Measurements from ENCODE around the gene PSMA8. TPM values are rescaled to one million over a fixed set of nuclear protein-coding genes. Genes with fewer than 3 reads are reported as not detected.
"Not testable (repeated sequence)": the region's sequence is repeated elsewhere in the genome, so short reads cannot be mapped to it uniquely, and the experiment has no call there.

PSMA8 gene
- total RNA-seq, 1 donor from 2014 or later: not detected

DNA sequence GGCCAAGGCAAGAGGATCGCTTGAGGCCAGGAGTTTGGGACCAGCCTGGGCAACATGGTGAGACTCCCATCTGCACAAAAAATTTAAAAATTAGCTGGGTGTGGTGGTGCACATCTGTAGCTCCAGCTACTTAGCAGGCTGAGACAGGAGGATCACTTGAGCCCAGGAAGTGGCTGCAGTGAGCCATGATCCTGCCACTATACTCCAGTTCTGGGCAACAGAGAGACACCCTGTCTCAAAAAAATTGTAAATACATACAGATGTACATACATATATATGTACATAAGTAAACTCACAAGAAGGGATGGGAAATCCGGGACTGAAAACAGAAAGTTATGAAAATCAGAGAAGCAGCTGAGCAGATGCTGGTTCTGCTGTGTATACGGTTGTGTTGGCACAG lies 62.9 kb downstream of the PSMA8 start:
- TF ChIP-seq CTCF (conservative IDR thresholded peaks at IDR 0.05; ENCODE audit: low read depth, low read length): no peak
- H3K4me3 ChIP-seq (ENCODE audit: low read depth, low read length): no peak overlapping the region
- no peak for DNase-seq (ENCODE audit: low read depth)

DNA sequence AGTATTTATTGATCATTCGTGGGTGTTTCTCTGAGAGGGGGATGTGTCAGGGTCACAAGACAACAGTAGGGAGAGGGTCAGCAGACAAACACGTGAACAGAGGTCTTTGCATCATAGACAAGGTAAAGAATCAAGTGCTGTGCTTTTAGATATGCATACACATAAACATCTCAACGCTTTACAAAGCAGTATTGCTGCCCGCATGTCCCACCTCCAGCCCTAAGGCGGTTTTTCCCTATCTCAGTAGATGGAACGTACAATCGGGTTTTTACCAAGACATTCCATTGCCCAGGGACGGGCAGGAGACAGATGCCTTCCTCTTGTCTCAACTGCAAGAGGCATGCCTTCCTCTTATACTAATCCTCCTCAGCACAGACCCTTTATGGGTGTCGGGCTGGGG lies 68.3 kb downstream of the PSMA8 start:
- DNase-seq (ENCODE audit: low read depth); H3K4me3 ChIP-seq (ENCODE audit: low read depth, low read length): not testable (repeated sequence)

DNA sequence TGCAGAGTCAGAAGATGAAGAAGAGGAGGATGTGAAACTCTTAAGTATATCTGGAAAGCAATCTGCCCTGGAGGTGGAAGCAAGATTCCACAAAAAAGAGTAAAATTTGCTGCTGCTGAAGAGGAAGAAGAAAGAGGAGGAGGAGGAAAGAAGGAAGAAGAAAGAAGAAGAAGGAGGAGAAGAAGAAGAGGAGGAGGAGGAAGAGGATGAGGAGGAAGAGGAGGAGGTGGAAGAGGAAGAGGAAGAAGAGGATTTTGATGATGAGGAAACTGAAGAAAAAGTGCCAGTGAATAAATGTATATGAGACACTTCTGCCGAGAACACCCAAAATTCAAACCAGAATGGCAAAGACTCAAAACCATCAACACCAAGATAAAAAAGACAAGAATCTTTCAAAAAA lies 71.6 kb downstream of the PSMA8 start:
- no peak overlapping the region for H3K4me3 ChIP-seq (ENCODE audit: low read depth, low read length)
- no peak for TF ChIP-seq CTCF (conservative IDR thresholded peaks at IDR 0.05; ENCODE audit: low read depth, low read length)
- no peak for DNase-seq (ENCODE audit: low read depth)

GRCh38 chr18:26206488-26206887 lies 72.8 kb downstream of the PSMA8 start:
- DNase-seq (ENCODE audit: low read depth): no peak
- no peak overlapping the region for H3K4me3 ChIP-seq (ENCODE audit: low read depth, low read length)
- no peak for TF ChIP-seq CTCF (conservative IDR thresholded peaks at IDR 0.05; ENCODE audit: low read depth, low read length)

GRCh38 chr18:26207937-26208336 lies 74.3 kb downstream of the PSMA8 start:
- TF ChIP-seq CTCF (conservative IDR thresholded peaks at IDR 0.05; ENCODE audit: low read depth, low read length): no peak
- DNase-seq (ENCODE audit: low read depth): no peak

GRCh38 chr18:26208977-26209376 lies 75.3 kb downstream of the PSMA8 start:
- DNase-seq (ENCODE audit: low read depth): no peak
- H3K4me3 ChIP-seq (ENCODE audit: low read depth, low read length): no peak overlapping the region
- TF ChIP-seq CTCF (conservative IDR thresholded peaks at IDR 0.05; ENCODE audit: low read depth, low read length): no peak

More at GRCh38 chr18:26207937-26208336, 74.3 kb downstream of the PSMA8 start:
- H3K4me3 ChIP-seq (ENCODE audit: low read depth, low read length): no peak overlapping the region

- H3K4me3 ChIP-seq (ENCODE audit: low read depth, low read length): no peak overlapping the region
- no peak for TF ChIP-seq CTCF (conservative IDR thresholded peaks at IDR 0.05; ENCODE audit: low read depth, low read length)
- no peak for DNase-seq (ENCODE audit: low read depth)
These were observed 76.5 kb downstream of the PSMA8 start for GRCh38 chr18:26210147-26210546.

All from epithelial cell of proximal tubule (primary cell).